T-helper 22 cell (primary cell): Measurements from ENCODE around the gene FBXO47.

Experiments used
- DNase-seq: peaks from one replicate; pipeline ENCODE4 v3.0.0-alpha.2; 2020; ENCODE audit warnings: low read depth

The FBXO47 gene, protein sequence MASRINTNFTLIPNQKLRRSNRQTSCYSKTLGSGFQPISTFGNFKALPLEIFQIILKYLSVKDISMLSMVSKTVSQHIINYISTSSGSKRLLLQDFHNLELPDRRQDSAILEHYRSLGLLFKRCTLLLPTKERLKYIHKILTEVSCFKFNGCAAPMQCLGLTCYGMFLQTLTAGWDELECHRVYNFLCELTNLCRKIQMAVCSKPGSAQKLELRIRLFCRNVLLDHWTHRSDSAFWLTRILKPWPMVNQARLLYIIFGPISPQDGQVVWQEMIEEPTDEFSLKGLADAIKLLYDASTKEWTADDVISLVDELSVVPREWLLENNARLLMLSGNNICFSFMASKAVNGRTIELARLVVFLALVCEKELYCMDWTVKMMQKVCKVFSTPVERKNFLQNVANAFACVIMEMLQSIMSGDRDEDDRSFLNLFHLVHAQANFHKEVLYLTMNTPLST

DNA sequence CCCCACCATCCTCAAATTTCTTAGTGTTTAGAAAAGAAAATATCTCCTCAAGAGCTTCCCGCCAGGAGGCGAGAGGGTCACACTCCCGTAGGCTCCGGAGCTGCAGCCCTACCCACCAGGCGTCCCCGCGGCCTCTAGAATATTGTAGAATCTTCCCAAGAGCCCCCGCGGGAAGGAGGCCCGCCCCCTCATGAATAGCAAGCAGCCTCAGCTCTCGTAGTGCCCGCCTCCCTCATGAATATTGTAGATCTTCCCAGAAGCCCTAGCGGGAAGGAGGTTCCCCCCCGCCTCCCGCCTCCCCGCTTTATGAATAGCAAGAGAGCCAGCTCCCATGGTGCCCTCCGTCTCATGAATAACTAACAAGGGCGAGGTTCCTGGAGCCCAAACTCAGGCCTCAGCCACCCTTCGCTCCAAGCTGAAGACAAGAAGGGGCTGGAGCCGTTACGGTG is at the start of gene FBXO47:
TSS of gene FBXO47 (minus strand) at position 114 of the 449 bp plus-strand sequence. CDS start 4,378 bp downstream, outside the sequence.
- DNase-seq = peak; percentile 67

DNA sequence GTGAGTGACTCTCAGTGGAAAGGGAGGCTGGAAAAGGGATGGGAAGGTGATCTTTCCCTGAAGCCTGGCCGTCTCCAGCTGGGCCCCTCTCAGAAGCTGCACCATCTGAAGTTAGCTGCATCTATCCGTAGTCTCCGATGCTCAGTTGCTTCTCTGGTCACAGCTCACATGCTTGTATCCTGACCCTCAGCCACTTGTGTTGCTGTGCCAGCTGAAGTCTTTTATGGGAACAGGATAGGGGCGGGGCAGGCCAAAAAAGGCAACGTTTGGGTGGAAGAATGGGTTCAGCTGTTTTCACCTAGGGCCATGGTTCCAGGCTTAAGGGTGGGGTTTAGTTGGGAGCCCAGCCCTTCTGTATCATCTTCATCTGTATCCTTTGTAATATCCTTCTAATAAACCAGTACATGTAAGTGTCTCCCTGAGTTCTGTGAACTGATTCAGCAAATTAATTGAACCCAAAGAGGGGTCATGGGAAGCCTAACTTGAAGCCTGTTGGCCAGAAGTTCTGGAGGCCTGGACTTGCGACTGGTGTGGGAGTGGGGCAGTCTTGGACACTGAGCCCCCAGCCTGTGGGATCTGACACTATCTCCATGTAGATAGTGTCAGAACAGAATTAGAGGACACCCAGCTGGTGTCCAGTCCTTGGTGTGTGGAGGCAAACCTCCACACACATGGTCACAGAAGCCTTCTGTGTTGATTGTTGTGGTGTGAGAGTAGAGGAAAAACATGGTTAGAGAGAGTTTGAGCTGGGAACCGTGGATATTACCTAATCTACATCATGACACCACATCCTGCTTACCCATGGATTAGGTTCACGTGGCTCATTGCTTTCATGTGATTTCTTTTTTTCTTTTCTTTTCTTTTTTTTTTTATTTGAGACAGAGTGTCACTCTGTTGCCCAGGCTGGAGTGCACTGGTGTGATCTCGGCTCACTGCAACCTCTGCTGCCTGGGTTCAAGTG is 49.3 kb upstream of the FBXO47 start:
- no peak for DNase-seq

- DNase-seq = no peak
These were observed 48.3 kb upstream of the FBXO47 start for GRCh38 chr17:39015546-39015935.

DNA sequence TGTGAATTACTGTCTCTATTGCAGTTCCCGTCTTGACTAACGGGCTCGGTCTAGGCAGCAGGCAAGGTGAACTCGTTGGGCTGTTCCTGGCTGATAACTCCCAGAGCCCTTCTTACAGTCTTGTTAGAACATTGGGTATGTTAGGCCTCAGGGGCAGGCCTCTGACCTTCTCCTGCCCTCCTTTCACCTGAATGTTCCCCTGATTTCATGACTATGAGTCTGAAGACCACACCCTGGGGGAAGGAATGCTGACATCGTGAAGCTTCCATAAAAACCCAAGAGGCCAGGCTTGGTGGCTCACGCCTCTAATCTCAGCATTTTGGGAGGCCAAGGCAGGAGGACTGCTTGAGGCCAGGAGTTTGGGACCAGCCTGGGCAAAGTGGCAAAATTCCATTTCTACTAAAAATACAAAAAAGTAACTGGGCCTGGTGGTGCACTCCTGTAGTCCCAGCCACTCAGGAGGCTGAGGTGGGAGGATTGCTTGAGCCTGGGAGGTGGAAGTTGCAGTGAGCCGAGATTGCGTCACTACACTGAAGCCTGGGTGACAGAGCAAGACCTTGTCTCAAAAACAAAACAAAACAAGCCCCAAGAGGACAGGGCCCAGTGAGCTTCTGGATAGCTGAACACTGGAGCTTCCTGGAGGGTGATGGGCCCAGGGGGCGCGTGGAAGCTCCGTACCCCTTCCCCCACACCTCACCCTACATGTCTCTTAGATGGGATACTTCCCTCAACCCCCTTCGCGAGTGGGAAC is 47.8 kb upstream of the FBXO47 start:
- DNase-seq = no peak

GRCh38 chr17:39014044-39014794 is 47.0 kb upstream of the FBXO47 start:
- no peak for DNase-seq

- DNase-seq = no peak
These were observed 45.5 kb upstream of the FBXO47 start for GRCh38 chr17:39012725-39013124.

DNA sequence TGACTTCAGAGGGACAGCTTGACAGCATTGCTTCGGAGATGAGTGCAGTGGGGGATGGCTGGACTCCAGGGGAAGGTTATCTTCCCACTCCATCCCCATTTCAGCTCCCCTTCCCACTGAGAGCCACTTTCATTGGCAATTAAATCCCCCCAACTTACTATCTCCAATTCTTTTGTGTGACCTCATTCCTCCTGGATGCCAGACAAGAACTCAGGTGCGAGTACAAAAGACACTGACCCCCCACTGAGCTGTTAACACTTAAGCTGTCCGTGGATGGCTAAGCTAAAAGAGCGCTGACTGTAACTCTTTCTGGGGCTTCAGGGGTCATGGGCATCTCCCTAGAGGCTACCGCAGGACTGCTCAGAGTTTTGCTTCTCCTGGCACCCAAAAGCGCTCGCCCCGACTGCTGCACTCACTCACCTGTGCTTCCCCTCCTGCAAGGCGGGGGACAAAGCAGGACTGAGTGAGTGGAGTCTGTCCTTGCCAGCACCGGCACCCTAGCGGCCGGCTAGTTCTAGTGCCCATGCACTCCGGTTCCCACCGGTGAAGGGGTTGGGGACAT is 44.8 kb upstream of the FBXO47 start:
- no peak for DNase-seq

DNA sequence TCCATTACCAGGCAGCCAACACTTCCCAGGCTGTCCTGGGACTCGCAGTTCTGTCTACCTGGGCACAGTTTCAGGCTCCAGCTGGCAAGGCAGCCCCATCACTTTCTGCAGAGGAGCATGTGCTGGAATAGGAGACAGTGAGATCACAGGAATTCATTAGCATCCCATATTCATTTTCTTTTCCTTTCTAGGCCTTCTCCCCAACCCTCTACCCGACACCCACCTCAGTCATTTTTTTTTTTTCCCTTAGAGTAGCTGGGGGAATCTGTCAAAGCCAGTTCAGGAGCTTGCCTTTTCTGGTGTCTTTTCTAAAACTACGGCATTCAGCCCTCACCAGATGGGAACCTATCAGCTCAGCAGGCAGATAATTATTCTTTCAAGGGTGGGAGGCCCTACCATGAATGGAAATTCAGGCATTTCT is 42.4 kb upstream of the FBXO47 start:
- DNase-seq = no peak

- DNase-seq = no peak
These were observed 41.4 kb upstream of the FBXO47 start for GRCh38 chr17:39008633-39009032.

DNA sequence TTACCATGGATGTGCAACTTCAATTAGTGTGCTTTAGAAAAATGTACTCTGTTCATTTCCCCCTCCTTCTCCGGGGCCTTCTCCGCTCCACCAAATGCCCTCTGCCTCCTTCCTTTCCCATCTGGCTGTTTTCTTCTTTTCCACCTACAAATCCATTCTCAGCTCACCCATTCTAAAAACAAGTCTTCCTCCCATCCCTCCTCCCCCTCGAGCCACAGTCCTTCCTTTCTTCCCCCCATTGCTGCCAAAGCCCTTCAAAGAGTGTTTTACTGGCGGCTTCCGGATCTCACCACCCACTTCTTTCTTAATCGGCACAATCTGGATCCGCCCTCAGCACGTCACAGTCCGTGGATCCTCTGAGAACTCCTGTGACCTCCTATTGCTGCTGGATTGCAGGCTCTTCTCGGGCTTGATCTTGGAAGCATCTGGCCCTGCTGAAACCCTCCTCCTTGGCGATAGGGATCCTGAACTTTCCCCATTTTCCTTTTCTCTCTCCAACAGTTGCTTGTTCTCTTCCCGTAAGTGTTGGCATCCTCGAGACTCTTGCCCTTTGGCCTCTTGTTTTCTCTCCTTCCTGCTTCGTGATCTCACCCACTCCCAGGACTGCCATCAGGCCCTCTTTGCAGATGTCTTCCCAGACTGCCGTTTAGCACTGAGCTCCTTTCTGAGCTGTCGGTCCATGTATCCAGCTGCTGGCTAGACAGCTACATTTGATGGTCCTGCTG is 36.0 kb upstream of the FBXO47 start:
- DNase-seq = peak; percentile 16

GRCh38 chr17:39001703-39002637 is 34.8 kb upstream of the FBXO47 start:
- no peak for DNase-seq

DNA sequence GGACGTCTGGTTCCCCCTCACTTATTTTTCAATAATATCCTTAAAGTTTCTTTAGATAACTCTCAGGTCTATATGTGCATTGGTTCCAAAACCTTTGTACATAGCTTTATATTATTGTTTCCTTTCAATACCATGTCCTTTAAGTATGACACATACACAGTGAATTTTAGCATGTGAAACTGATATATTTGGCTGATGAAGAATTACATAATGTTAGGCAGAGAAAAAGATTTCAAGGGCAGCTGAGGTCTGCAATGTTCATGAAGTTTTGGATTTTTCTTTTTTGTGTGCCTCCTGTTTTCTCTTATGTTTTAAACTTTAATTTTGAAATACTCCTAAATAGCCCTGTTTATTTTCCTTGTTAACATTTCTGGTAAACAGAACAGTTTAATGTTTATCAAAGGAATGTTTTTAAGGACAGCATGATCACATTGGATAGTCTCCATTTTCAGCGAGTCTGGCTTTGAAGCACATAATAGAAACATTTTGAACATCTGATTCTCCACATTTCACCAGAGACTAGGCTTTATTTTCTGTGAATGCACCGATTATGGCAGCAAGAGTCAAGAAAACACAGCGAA is 32.9 kb upstream of the FBXO47 start:
- DNase-seq = no peak

GRCh38 chr17:38996660-38997337 is 29.6 kb upstream of the FBXO47 start:
- DNase-seq = no peak

GRCh38 chr17:38994026-38994425 is 26.8 kb upstream of the FBXO47 start:
- DNase-seq = no peak

GRCh38 chr17:38984666-38985065 is 17.5 kb upstream of the FBXO47 start:
- no peak for DNase-seq

DNA sequence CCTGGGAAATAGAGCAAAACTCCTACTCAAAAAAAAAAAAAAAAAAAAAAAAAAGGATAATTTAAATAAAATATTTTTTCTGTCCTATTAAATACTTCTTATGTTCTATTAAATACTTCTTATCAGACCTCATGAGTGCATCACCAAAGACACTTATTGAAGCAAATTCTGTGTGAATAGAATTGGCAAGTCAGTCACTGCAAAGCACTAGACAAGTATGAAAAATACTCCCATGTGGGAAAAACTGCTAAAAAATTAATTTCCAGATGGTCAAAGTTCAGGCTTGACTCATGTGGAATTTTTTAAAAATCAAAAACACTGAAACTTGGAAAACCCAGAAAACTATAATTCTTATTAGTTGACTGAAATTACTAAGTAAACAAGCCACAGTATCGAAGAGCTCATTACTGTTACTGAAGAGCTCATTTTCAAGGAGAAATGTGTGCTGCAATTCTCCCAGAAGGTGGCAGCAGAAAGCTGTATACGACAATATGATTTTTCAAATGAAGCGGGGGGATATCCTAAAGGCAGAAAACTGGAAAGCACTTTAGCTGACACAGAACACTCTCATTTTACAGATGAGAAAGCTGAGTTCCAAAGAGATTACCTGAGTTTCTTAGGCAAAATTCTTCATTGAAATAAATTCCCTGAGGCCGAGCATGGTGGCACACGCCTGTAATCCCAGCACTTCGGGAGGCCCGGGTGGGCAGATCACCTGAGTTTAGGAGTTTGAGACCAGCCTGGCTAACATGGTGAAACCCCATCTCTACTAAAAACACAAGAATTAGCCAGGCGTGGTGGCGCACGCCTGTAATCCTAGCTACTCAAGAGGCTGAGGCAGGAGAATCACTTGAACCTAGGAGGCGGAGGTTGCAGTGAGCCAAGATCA is 15.9 kb upstream of the FBXO47 start:
- peak; percentile 5 for DNase-seq

DNA sequence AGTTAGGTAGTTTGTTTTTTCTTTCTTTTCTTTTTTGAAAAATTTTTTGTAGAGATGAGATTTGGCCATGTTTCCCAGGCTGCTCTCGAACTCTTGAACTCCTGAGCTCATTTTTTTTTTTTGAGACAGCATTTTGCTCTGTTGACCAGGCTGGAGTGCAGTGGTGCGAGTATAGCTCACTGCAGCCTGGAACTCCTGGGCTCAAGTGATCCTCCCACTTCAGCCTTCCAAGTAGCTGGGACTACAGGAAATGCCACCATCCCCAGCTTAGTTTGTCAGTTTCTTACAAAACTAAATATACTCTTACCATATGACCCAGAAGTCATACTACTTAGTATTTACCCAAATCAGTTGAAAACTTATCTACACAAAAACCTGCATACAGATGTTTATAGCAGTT is 14.4 kb upstream of the FBXO47 start:
- DNase-seq = no peak
